Frontal cortex (tissue), 4 donors: ENCODE measurements around the gene PTPRN2. TPM values are rescaled to one million over a fixed set of nuclear protein-coding genes. Genes with fewer than 3 reads are reported as not detected.

Experiments used
- DNase-seq, 2 donors: peaks; one replicate each; pipeline ENCODE4 v3.0.0; 2012; ENCODE audit warnings: low spot score in 2 of 2
- FAIRE-seq: peaks from 2 replicates; lab custom pipeline; 2012; peaks lifted over from hg19 to GRCh38; lab: Jason Lieb, UNC
- total RNA-seq: library from RNA; depleted of rRNA; stranded (reverse); fragments of >200 nt; gene quantifications from one replicate; pipeline ENCODE4 v1.2.3, GENCODE V29; 2014
- donor health status: control.
- donor health status: control.
- donor health status: control.

Gene PTPRN2
- total RNA-seq, 1 donor from 2014 or later = 52.2 TPM

DNA sequence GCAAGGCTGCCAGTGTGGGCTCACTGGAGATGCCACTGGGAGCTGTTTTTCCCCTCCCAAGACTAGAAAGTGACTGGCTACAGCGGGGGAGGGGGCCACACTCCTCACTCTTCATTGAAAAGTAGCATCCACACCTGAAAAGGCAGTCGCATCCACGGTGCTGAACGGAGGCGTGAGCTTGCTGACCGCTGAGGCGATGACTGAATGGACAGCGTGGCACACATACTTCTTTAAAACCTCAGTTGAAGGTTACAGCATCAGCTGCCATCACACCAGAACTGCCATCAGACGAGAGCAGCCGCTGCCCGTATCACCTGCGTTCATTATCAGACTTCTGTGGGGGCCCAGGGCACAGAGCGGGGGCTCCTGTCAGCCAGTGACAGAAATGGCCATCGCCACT, 923.6 kb downstream of the PTPRN2 start:
- FAIRE-seq (no peak), DNase-seq (no peak)

GRCh38 chr7:157662981-157663716, 924.5 kb downstream of the PTPRN2 start:
- no peak for DNase-seq
- FAIRE-seq = no peak

DNA sequence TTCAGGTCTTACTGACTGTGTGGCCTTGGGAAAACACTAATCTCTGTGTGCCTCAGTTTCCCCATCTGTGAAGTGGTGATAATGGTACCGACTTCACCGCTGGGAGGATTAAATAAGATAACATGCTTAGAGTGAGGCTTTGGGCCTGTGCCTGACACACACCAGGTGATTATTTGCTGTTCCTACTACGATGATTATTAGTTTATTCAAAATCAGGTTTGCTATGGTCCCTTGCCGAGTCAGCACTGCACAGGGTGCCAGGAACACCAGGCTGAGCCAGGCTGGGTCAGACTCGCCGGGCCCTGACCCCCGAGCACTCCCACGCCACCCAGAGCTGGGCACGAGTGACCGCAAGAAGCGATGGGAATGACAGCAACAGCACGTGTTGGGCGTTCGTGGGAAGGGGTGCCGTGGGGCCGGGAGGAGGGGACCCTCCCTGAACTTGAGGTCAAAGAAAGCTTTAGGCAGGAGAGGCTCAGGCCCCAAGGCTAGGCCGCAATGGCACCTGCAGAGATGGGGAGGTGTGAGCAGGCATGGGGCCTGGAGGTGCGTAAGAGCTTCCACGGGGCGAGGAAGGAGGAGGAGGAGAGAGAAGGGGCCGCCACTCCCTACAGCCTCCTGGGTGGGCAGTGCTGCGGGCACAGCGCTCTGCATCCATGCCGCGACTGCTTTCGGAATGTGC, 925.4 kb downstream of the PTPRN2 start:
- DNase-seq (no peak), FAIRE-seq (no peak)

- no peak for FAIRE-seq
These were observed 926.0 kb downstream of the PTPRN2 start for GRCh38 chr7:157661611-157661975.

DNA sequence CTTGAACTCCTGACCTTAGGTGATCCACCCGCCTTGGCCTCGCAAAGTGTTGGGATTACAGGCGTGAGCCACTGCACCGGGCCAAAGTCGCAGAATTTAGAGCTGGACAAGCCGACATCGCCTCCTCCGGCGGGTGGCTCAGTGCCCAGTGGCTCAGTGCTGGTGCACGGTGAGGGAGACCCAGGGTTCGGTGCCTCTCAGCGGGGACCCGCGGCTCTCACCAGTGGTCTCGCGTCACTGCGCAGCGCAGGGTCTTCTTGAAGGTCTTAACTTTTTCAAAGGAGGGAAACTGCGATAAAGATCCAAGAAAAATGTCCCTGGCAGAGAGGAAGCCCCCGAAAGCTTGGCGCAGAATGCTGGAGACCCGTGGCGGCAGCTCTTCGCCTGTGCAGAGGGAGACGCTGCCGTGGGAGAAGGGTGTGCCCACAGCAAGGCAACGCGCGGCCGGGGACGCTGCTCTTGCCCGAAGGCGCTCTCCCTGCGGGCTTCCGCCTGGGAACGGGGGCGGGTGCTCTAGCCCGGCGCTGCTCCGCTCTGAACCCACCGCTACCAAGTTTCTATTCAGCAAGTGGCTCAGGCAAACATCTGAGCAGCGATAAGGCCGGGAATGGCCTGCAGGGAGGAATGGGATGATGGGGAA, 926.5 kb downstream of the PTPRN2 start:
- no peak for DNase-seq
- FAIRE-seq = no peak

More at GRCh38 chr7:157661611-157661975, 926.0 kb downstream of the PTPRN2 start:
- DNase-seq = no peak

DNA sequence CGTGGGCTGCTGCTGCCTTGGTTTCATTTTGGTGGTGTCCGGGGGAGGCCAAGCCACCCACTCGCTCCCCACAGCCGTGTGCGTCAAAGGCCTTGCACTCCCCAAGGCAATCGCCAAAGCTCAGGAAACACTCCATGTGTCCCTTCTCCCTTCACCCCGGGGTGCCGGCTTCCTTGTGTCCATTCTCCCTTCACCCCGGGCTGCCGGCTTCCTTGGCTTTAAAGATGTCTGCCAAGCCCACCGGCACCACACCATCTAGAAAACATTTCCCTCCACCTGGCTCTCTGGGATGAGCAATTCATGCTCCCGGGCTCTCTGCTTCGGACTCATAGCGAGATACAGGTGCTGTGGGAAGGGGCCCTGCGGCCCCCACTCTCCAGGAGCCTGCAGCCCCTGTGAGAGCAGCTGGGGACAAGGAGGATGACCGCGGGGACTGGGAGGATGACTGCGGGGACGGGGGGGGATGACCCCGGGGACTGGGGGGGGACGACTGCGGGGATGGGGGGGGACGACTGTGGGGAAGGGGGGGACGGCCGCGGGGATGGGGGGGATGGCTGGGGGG, 928.7 kb downstream of the PTPRN2 start:
- FAIRE-seq (no peak), DNase-seq (no peak)

DNA sequence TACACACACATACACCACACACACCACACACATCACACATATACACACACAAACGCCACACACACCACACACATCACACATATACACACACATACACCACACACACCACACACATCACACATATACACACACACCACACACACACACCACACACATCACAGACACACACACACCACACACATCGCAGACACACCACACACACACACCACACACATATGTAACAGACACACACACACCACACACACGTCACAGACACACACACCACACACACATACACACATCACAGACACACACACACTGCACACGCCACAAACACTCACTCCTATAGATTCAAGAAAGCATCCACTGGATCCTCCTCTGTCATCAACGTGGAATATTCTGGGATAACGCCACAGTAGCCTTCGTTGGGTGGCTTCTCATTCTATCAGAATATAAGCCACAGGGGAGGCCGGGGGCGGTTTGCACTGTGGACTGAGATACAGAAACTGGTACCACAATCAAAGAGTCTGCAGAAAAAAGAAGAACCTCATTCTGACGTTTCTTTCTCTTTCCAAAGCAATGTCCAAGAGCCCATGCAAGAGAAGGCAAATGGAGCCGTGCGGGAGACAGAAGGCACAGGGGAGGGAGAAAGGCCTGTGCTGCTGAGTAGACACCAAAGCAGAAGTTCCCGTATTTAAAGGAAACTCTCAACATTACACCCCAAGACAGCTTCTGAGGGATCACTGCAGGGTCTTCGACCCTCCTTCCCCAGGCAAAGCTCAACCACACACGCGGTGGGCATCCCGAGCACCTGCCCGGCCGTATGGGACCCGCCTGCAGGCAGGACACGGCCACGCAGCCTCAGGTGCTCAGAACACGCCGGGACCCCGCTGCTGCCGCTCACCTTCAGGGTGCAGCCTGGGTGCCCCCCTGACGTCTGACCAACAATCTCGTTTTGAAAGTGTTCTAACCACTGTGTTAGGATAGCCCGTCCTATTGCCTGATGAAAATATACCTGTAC, 929.6 kb downstream of the PTPRN2 start:
- FAIRE-seq = no peak
- DNase-seq = no peak

GRCh38 chr7:157656195-157656769, 931.3 kb downstream of the PTPRN2 start:
- DNase-seq (no peak), FAIRE-seq (no peak)

- DNase-seq (no peak), FAIRE-seq (no peak)
These were observed 933.3 kb downstream of the PTPRN2 start for GRCh38 chr7:157654350-157654749.

GRCh38 chr7:157653827-157654207, 933.8 kb downstream of the PTPRN2 start:
- no peak for DNase-seq
- FAIRE-seq = no peak

- FAIRE-seq = no peak
- no peak for DNase-seq
These were observed 934.4 kb downstream of the PTPRN2 start for GRCh38 chr7:157652954-157653826.

GRCh38 chr7:157652161-157652953, 935.3 kb downstream of the PTPRN2 start:
- no peak for FAIRE-seq
- no peak for DNase-seq

DNA sequence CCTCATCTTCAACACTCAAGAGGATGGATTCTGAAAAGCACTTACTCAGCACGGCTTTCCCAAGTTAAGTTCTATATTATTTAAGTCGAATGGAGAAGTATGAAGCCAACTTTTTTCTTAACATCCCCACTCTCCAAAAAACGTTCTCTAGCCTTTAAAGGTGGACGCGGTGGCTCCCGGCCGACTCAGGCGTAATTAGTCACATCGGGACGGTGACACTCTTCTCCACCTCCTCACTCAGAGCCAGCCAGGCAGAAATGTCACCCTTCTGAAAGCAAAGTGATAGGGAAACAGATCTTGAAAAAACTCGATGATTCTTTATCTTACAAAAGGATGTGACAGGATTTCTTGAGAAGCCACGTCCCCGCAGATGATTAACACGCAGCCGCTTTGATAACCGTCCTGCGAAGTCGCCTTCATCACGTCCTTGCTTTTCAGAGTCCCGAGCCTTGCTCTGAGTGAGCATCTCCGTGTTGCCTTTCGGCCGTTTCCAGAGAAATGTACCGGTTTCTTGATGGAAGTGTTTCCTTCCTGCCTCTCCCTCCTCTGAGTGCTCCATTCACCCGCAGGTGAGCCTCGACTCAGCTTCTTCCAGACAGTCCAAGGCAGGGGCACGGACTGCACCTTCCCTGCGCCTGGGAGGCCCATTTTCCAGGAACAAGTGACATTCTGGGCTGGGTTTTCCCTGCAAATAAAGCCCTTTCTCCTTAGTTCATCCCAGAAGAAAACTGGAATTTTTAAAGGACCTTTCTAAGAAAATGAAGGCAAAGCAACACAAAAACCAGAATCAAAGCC, 936.1 kb downstream of the PTPRN2 start:
- DNase-seq (no peak), FAIRE-seq (no peak)

GRCh38 chr7:157650801-157651200, 936.8 kb downstream of the PTPRN2 start:
- FAIRE-seq (no peak), DNase-seq (no peak)

DNA sequence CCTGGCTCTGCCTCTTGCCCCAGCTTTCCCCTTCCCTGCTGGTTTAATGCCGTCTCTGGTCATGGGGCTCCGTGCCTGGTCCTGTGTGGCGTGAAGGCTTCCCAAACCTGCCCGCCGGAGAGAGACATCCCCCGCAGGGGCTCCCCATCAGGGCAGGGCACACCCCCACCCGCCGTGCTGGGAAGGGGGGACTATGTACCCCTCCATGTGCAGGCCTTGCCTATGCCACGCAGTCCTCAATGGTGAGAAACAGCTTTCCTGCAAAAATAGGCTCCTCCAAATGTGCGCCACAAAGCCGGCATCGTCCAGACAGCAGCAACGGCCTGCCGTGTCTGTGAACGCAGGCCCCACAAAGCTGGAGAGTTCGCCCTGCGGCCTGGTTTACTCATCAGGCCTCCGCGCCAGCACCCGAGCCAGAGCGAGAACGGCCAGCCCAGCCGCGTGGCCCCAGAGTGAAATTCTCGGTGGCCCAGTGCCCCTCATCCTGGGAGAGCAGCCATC, 937.4 kb downstream of the PTPRN2 start:
- no peak for FAIRE-seq

GRCh38 chr7:157646551-157646950, 941.1 kb downstream of the PTPRN2 start:
- DNase-seq (no peak), FAIRE-seq (no peak)

More for the DNA sequence above, 937.4 kb downstream of the PTPRN2 start:
- DNase-seq = no peak

DNA sequence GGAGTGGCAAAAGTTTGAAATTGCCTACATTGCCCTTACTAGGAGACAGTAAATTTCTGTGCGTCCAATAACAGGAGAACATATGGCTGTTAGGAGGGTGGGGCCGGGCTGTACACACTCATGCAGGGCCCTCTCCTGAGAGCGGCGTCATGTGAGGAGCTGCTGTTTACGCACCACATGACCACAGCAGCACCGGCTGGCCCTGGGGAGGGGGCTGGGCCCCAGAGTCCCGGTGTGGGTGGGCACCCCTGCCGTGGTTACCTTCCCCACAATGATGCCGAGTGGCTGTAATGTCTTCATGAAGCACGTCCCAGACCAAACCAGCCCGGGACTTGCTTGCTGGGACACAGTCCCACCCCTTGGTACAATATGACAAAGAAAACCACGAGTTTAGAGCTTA, 942.1 kb downstream of the PTPRN2 start:
- DNase-seq = no peak

More for the DNA sequence above, 942.1 kb downstream of the PTPRN2 start:
- FAIRE-seq = no peak
